Astrocyte (in vitro differentiated cells and primary cell): ENCODE results near the gene SLC25A25. TPM values are rescaled to one million over a fixed set of nuclear protein-coding genes. Genes with fewer than 3 reads are reported as not detected.
A peak's percentile ranks its signal among the peaks of the same experiment; 100 is the strongest.

ENCODE experiments used
- DNase-seq: peaks from one replicate; pipeline ENCODE4 v3.0.0-alpha.2; 2010; ENCODE audit warnings: low read depth
- FAIRE-seq: peaks from 2 replicates; lab custom pipeline; 2011; peaks lifted over from hg19 to GRCh38; lab: Jason Lieb, UNC
- H2AFZ ChIP-seq: 2 replicates; pipeline ENCODE4 v1.6.0; 2012; ENCODE audit warnings: low read depth, low read length, inconsistent platforms
- H3K27ac ChIP-seq: 2 replicates; pipeline ENCODE4 v1.5.1; 2011; ENCODE audit warnings: low read depth, low read length, inconsistent platforms
- H3K27me3 ChIP-seq: 2 replicates; pipeline ENCODE4 v1.6.0; 2011; ENCODE audit warnings: low read length, inconsistent platforms; ENCODE audit not compliant: insufficient read depth
- H3K36me3 ChIP-seq: 2 replicates; pipeline ENCODE4 v1.5.1; 2011; ENCODE audit warnings: low read length, inconsistent platforms; ENCODE audit not compliant: insufficient read depth
- H3K4me1 ChIP-seq: 2 replicates; pipeline ENCODE4 v1.5.1; 2011; ENCODE audit warnings: low read length, inconsistent platforms; ENCODE audit not compliant: insufficient read depth
- H3K4me2 ChIP-seq: 2 replicates; pipeline ENCODE4 v1.6.0; 2012; ENCODE audit warnings: low read length, inconsistent platforms
- H3K4me3 ChIP-seq: 2 replicates; pipeline ENCODE4 v1.5.1; 2011; ENCODE audit warnings: low read depth, mild to moderate bottlenecking, low read length, inconsistent platforms; ENCODE audit not compliant: insufficient read depth
- H3K79me2 ChIP-seq: 2 replicates; pipeline ENCODE4 v1.6.0; 2012; ENCODE audit warnings: mild to moderate bottlenecking, low read length, inconsistent platforms; ENCODE audit not compliant: insufficient read depth
- H3K9ac ChIP-seq: 2 replicates; pipeline ENCODE4 v1.6.0; 2012; ENCODE audit warnings: mild to moderate bottlenecking, low read length, inconsistent platforms
- H3K9me3 ChIP-seq: 2 replicates; pipeline ENCODE4 v1.5.1; 2012; ENCODE audit warnings: low read depth, mild to moderate bottlenecking, low read length, inconsistent platforms; ENCODE audit not compliant: insufficient read depth
- H4K20me1 ChIP-seq: 2 replicates; pipeline ENCODE4 v1.6.0; 2012; ENCODE audit warnings: low read length, inconsistent platforms; ENCODE audit not compliant: insufficient read depth
- H3K27ac Mint-ChIP-seq: one replicate; pipeline ENCODE4 v1.8.0; 2021; ENCODE audit warnings: mild to moderate bottlenecking, mixed read lengths; ENCODE audit not compliant: unreplicated experiment
- H3K27me3 Mint-ChIP-seq: one replicate; pipeline ENCODE4 v1.8.0; 2021; ENCODE audit warnings: low read depth, mixed read lengths; ENCODE audit not compliant: unreplicated experiment
- H3K36me3 Mint-ChIP-seq: one replicate; pipeline ENCODE4 v1.8.0; 2021; ENCODE audit warnings: low read depth, mixed read lengths; ENCODE audit not compliant: unreplicated experiment
- H3K4me1 Mint-ChIP-seq: one replicate; pipeline ENCODE4 v1.8.0; 2021; ENCODE audit warnings: low read depth, mixed read lengths; ENCODE audit not compliant: unreplicated experiment
- H3K4me3 Mint-ChIP-seq: one replicate; pipeline ENCODE4 v1.8.0; 2021; ENCODE audit warnings: mild to moderate bottlenecking, moderate library complexity, mixed read lengths; ENCODE audit not compliant: unreplicated experiment
- H3K9me3 Mint-ChIP-seq: one replicate; pipeline ENCODE4 v1.8.0; 2021; ENCODE audit warnings: mild to moderate bottlenecking, mixed read lengths; ENCODE audit not compliant: unreplicated experiment
- CTCF ChIP-seq: IDR thresholded peaks from 2 replicates; pipeline ENCODE4 v1.5.1; 2011; ENCODE audit warnings: low read depth, mild to moderate bottlenecking, inconsistent platforms, low read length, moderate library complexity; ENCODE audit not compliant: insufficient read depth
- EZH2 ChIP-seq: IDR thresholded peaks from 2 replicates; pipeline ENCODE4 v1.6.1; 2012; ENCODE audit warnings: mild to moderate bottlenecking, low read length, inconsistent platforms; ENCODE audit not compliant: insufficient read depth
- total RNA-seq: library from RNA; stranded (reverse); gene quantifications from 2 replicates; pipeline ENCODE4 v1.2.1, GENCODE V29; 2021

Gene SLC25A25
- total RNA-seq, 1 donor from 2014 or later, result 14.4 TPM

- H2AFZ ChIP-seq, result no peak overlapping the region
- FAIRE-seq (no peak), DNase-seq (no peak)
- no peak overlapping the region for H3K4me2 ChIP-seq
- H3K4me1 ChIP-seq, result peaks cover 11% of the 10 kb centered on the region
- H3K4me3 Mint-ChIP-seq, result no peak overlapping the region
- peaks cover 19% of the 10 kb centered on the region for H3K79me2 ChIP-seq
- no peaks in the 10 kb centered on the region for H3K9me3 Mint-ChIP-seq
- H3K36me3 Mint-ChIP-seq, result peaks cover 12% of the 10 kb centered on the region
- no peaks in the 10 kb centered on the region for H3K36me3 ChIP-seq
- no peak overlapping the region for H3K4me3 ChIP-seq
- no peaks in the 10 kb centered on the region for H3K27me3 ChIP-seq
- H3K9ac ChIP-seq, result no peak overlapping the region
- peaks cover 9% of the 10 kb centered on the region for H3K4me1 Mint-ChIP-seq
- H4K20me1 ChIP-seq, result no peaks in the 10 kb centered on the region
- no peak overlapping the region for H3K27ac Mint-ChIP-seq
- no peaks in the 10 kb centered on the region for H3K9me3 ChIP-seq
- TF ChIP-seq CTCF (no peak), EZH2 (no peak)
- H3K27me3 Mint-ChIP-seq, result no peaks in the 10 kb centered on the region
- H3K27ac ChIP-seq, result no peak overlapping the region
These were observed 4.9 kb upstream of the SLC25A25 start for GRCh38 chr9:128062846-128063831.

GRCh38 chr9:128065907-128066712 is 1.9 kb upstream of the SLC25A25 start:
- no peak overlapping the region for H2AFZ ChIP-seq
- Mint-ChIP-seq H3K4me3 (peak overlapping the region; percentile 78), H3K9me3 (no peaks in the 10 kb centered on the region), H3K27me3 (no peaks in the 10 kb centered on the region), H3K27ac (peak overlapping the region; percentile 28), H3K4me1 (peaks cover 15% of the 10 kb centered on the region), H3K36me3 (peaks cover 12% of the 10 kb centered on the region)
- TF ChIP-seq CTCF (no peak), EZH2 (no peak)
- peak overlapping the region; percentile 89 for H3K4me2 ChIP-seq
- peaks cover 45% of the 10 kb centered on the region for H3K79me2 ChIP-seq
- peak overlapping the region; percentile 61 for H3K4me3 ChIP-seq
- peaks cover 11% of the 10 kb centered on the region for H3K4me1 ChIP-seq
- H3K9me3 ChIP-seq, result no peaks in the 10 kb centered on the region
- no peak for DNase-seq
- H3K36me3 ChIP-seq, result no peaks in the 10 kb centered on the region
- peak overlapping the region; percentile 97 for H3K9ac ChIP-seq
- H4K20me1 ChIP-seq, result peaks cover 11% of the 10 kb centered on the region
- H3K27me3 ChIP-seq, result no peaks in the 10 kb centered on the region
- H3K27ac ChIP-seq, result no peak overlapping the region
- no peak for FAIRE-seq
